ENCODE results near the gene SHISA6. TPM values are rescaled to one million over a fixed set of nuclear protein-coding genes. Genes with fewer than 3 reads are reported as not detected.

Gene SHISA6
- total and polyA plus RNA-seq, 5 donors from 2014 or later = not detected

GRCh38 chr17:11430751-11431150, 189.7 kb downstream of the SHISA6 start:
- no peak for ATAC-seq (ENCODE audit: low read depth in 2 of 2)

GRCh38 chr17:11438673-11439072, 197.7 kb downstream of the SHISA6 start:
- Mint-ChIP-seq H3K36me3 (no peaks in the 10 kb centered on the region), H3K4me1 (no peaks in the 10 kb centered on the region), H3K9me3 (peaks cover 0 to 12% (median 8%) of the 10 kb centered on the region in 7 donors), H3K4me3 (no peak overlapping the region), H3K27ac (no peak overlapping the region), H3K27me3 (no peaks in the 10 kb centered on the region)
- Histone ChIP-seq H3K9me3 (ENCODE audit: control insufficient read depth in 2 of 2, low read length in 2 of 2) (peaks cover 0 to 1% of the 10 kb centered on the region in 2 experiments), H3K27ac (ENCODE audit: insufficient read depth, low read length, poor library complexity, severe bottlenecking) (no peak overlapping the region), H3K4me3 (ENCODE audit: low read depth, low read length) (no peak overlapping the region), H3K36me3 (ENCODE audit: control insufficient read depth, insufficient read depth, low read length) (no peaks in the 10 kb centered on the region), H3K4me1 (ENCODE audit: control insufficient read depth, insufficient read depth, low read length, poor library complexity, severe bottlenecking) (no peaks in the 10 kb centered on the region), H3K27me3 (ENCODE audit: control insufficient read depth, insufficient read depth, low read length) (no peaks in the 10 kb centered on the region)
- no peak for ATAC-seq (ENCODE audit: low read depth in 2 of 2)
- no peak for DNase-seq

More at GRCh38 chr17:11430751-11431150, 189.7 kb downstream of the SHISA6 start:
- Histone ChIP-seq H3K9me3 (ENCODE audit: control insufficient read depth in 2 of 2, low read length in 2 of 2) (peaks cover 3 to 4% of the 10 kb centered on the region in 2 experiments), H3K4me3 (ENCODE audit: low read depth, low read length) (no peak overlapping the region), H3K27ac (ENCODE audit: insufficient read depth, low read length, poor library complexity, severe bottlenecking) (no peak overlapping the region), H3K27me3 (ENCODE audit: control insufficient read depth, insufficient read depth, low read length) (no peaks in the 10 kb centered on the region), H3K36me3 (ENCODE audit: control insufficient read depth, insufficient read depth, low read length) (no peaks in the 10 kb centered on the region), H3K4me1 (ENCODE audit: control insufficient read depth, insufficient read depth, low read length, poor library complexity, severe bottlenecking) (no peaks in the 10 kb centered on the region)
- no peaks in the 10 kb centered on the region for H3K27me3 Mint-ChIP-seq
- H3K27ac Mint-ChIP-seq = no peak overlapping the region
- H3K36me3 Mint-ChIP-seq = no peaks in the 10 kb centered on the region
- no peak for DNase-seq
- no peak overlapping the region for H3K4me3 Mint-ChIP-seq
- H3K9me3 Mint-ChIP-seq = peaks cover 0 to 13% (median 6%) of the 10 kb centered on the region in 7 donors
- no peaks in the 10 kb centered on the region for H3K4me1 Mint-ChIP-seq

- no peaks in the 10 kb centered on the region for H3K36me3 Mint-ChIP-seq
- H3K27ac Mint-ChIP-seq = no peak overlapping the region
Measured at GRCh38 chr17:11441004-11441403, 200.0 kb downstream of the SHISA6 start.

GRCh38 chr17:11446316-11446715, 205.3 kb downstream of the SHISA6 start:
- H3K9me3 ChIP-seq (ENCODE audit: control insufficient read depth in 2 of 2, low read length in 2 of 2) = no peaks in the 10 kb centered on the region
- Mint-ChIP-seq H3K27me3 (no peaks in the 10 kb centered on the region), H3K4me1 (no peaks in the 10 kb centered on the region), H3K9me3 (peaks cover 2 to 13% (median 4%) of the 10 kb centered on the region in 7 donors), H3K27ac (no peak overlapping the region), H3K36me3 (no peaks in the 10 kb centered on the region), H3K4me3 (no peak overlapping the region)
- no peaks in the 10 kb centered on the region for H3K4me1 ChIP-seq (ENCODE audit: control insufficient read depth, insufficient read depth, low read length, poor library complexity, severe bottlenecking)
- no peak for ATAC-seq (ENCODE audit: low read depth in 2 of 2)
- H3K4me3 ChIP-seq (ENCODE audit: low read depth, low read length) = no peak overlapping the region
- no peaks in the 10 kb centered on the region for H3K36me3 ChIP-seq (ENCODE audit: control insufficient read depth, insufficient read depth, low read length)
- DNase-seq = no peak
- H3K27me3 ChIP-seq (ENCODE audit: control insufficient read depth, insufficient read depth, low read length) = no peaks in the 10 kb centered on the region
- H3K27ac ChIP-seq (ENCODE audit: insufficient read depth, low read length, poor library complexity, severe bottlenecking) = no peak overlapping the region

More at GRCh38 chr17:11441004-11441403, 200.0 kb downstream of the SHISA6 start:
- Mint-ChIP-seq H3K4me3 (no peak overlapping the region), H3K4me1 (no peaks in the 10 kb centered on the region), H3K27me3 (no peaks in the 10 kb centered on the region), H3K9me3 (peaks cover 0 to 13% (median 8%) of the 10 kb centered on the region in 7 donors)
- no peak for DNase-seq
- no peak for ATAC-seq (ENCODE audit: low read depth in 2 of 2)
- H3K4me3 ChIP-seq (ENCODE audit: low read depth, low read length) = no peak overlapping the region
- H3K36me3 ChIP-seq (ENCODE audit: control insufficient read depth, insufficient read depth, low read length) = no peaks in the 10 kb centered on the region
- H3K27ac ChIP-seq (ENCODE audit: insufficient read depth, low read length, poor library complexity, severe bottlenecking) = no peak overlapping the region
- H3K9me3 ChIP-seq (ENCODE audit: control insufficient read depth in 2 of 2, low read length in 2 of 2) = no peaks in the 10 kb centered on the region
- H3K4me1 ChIP-seq (ENCODE audit: control insufficient read depth, insufficient read depth, low read length, poor library complexity, severe bottlenecking) = no peaks in the 10 kb centered on the region
- no peaks in the 10 kb centered on the region for H3K27me3 ChIP-seq (ENCODE audit: control insufficient read depth, insufficient read depth, low read length)

GRCh38 chr17:11454096-11454495, 213.1 kb downstream of the SHISA6 start:
- no peak for ATAC-seq (ENCODE audit: low read depth in 2 of 2)
- H3K27me3 Mint-ChIP-seq = no peaks in the 10 kb centered on the region
- peaks cover 0 to 11% (median 5%) of the 10 kb centered on the region in 7 donors for H3K9me3 Mint-ChIP-seq
- Histone ChIP-seq H3K4me3 (ENCODE audit: low read depth, low read length) (no peak overlapping the region), H3K9me3 (ENCODE audit: control insufficient read depth in 2 of 2, low read length in 2 of 2) (peaks cover 0 to 4% of the 10 kb centered on the region in 2 experiments), H3K4me1 (ENCODE audit: control insufficient read depth, insufficient read depth, low read length, poor library complexity, severe bottlenecking) (no peaks in the 10 kb centered on the region), H3K36me3 (ENCODE audit: control insufficient read depth, insufficient read depth, low read length) (no peaks in the 10 kb centered on the region), H3K27ac (ENCODE audit: insufficient read depth, low read length, poor library complexity, severe bottlenecking) (no peak overlapping the region), H3K27me3 (ENCODE audit: control insufficient read depth, insufficient read depth, low read length) (no peaks in the 10 kb centered on the region)
- no peak overlapping the region for H3K4me3 Mint-ChIP-seq
- H3K4me1 Mint-ChIP-seq = no peaks in the 10 kb centered on the region
- H3K36me3 Mint-ChIP-seq = no peaks in the 10 kb centered on the region
- H3K27ac Mint-ChIP-seq = no peak overlapping the region
- no peak for DNase-seq

GRCh38 chr17:11458279-11458678, 217.3 kb downstream of the SHISA6 start:
- H3K36me3 Mint-ChIP-seq = no peaks in the 10 kb centered on the region
- DNase-seq (no peak), ATAC-seq (ENCODE audit: low read depth in 2 of 2) (no peak)
- Histone ChIP-seq H3K27me3 (ENCODE audit: control insufficient read depth, insufficient read depth, low read length) (no peaks in the 10 kb centered on the region), H3K27ac (ENCODE audit: insufficient read depth, low read length, poor library complexity, severe bottlenecking) (no peak overlapping the region), H3K4me1 (ENCODE audit: control insufficient read depth, insufficient read depth, low read length, poor library complexity, severe bottlenecking) (no peaks in the 10 kb centered on the region), H3K9me3 (ENCODE audit: control insufficient read depth in 2 of 2, low read length in 2 of 2) (peaks cover 0 to 4% of the 10 kb centered on the region in 2 experiments), H3K36me3 (ENCODE audit: control insufficient read depth, insufficient read depth, low read length) (no peaks in the 10 kb centered on the region), H3K4me3 (ENCODE audit: low read depth, low read length) (no peak overlapping the region)
- H3K4me1 Mint-ChIP-seq = no peaks in the 10 kb centered on the region
- H3K4me3 Mint-ChIP-seq = no peak overlapping the region
- peaks cover 0 to 8% (median 3%) of the 10 kb centered on the region in 7 donors for H3K9me3 Mint-ChIP-seq
- H3K27ac Mint-ChIP-seq = peak overlapping the region in 1 of 3 donors; percentile 26
- no peaks in the 10 kb centered on the region for H3K27me3 Mint-ChIP-seq

GRCh38 chr17:11459861-11460331, 218.9 kb downstream of the SHISA6 start:
- Histone ChIP-seq H3K27me3 (ENCODE audit: control insufficient read depth, insufficient read depth, low read length) (no peaks in the 10 kb centered on the region), H3K4me3 (ENCODE audit: low read depth, low read length) (no peak overlapping the region), H3K4me1 (ENCODE audit: control insufficient read depth, insufficient read depth, low read length, poor library complexity, severe bottlenecking) (no peaks in the 10 kb centered on the region), H3K27ac (ENCODE audit: insufficient read depth, low read length, poor library complexity, severe bottlenecking) (no peak overlapping the region), H3K36me3 (ENCODE audit: control insufficient read depth, insufficient read depth, low read length) (no peaks in the 10 kb centered on the region), H3K9me3 (ENCODE audit: control insufficient read depth in 2 of 2, low read length in 2 of 2) (peaks cover 0 to 4% of the 10 kb centered on the region in 2 experiments)
- Mint-ChIP-seq H3K27ac (no peak overlapping the region), H3K9me3 (peaks cover 0 to 3% (median 2%) of the 10 kb centered on the region in 7 donors), H3K27me3 (no peaks in the 10 kb centered on the region), H3K36me3 (no peaks in the 10 kb centered on the region), H3K4me3 (no peak overlapping the region), H3K4me1 (no peaks in the 10 kb centered on the region)
- DNase-seq (no peak), ATAC-seq (ENCODE audit: low read depth in 2 of 2) (no peak)

GRCh38 chr17:11461993-11462548, 221.1 kb downstream of the SHISA6 start:
- no peak for ATAC-seq (ENCODE audit: low read depth in 2 of 2)
- Histone ChIP-seq H3K4me3 (ENCODE audit: low read depth, low read length) (no peak overlapping the region), H3K36me3 (ENCODE audit: control insufficient read depth, insufficient read depth, low read length) (no peaks in the 10 kb centered on the region), H3K27me3 (ENCODE audit: control insufficient read depth, insufficient read depth, low read length) (no peaks in the 10 kb centered on the region), H3K9me3 (ENCODE audit: control insufficient read depth in 2 of 2, low read length in 2 of 2) (no peaks in the 10 kb centered on the region), H3K27ac (ENCODE audit: insufficient read depth, low read length, poor library complexity, severe bottlenecking) (no peak overlapping the region), H3K4me1 (ENCODE audit: control insufficient read depth, insufficient read depth, low read length, poor library complexity, severe bottlenecking) (no peaks in the 10 kb centered on the region)
- H3K27me3 Mint-ChIP-seq = no peaks in the 10 kb centered on the region
- peaks cover 0 to 4% (median 2%) of the 10 kb centered on the region in 7 donors for H3K9me3 Mint-ChIP-seq
- no peak overlapping the region for H3K27ac Mint-ChIP-seq
- peak overlapping the region in 1 of 4 donors; percentile 40 for H3K4me3 Mint-ChIP-seq
- no peaks in the 10 kb centered on the region for H3K4me1 Mint-ChIP-seq
- no peaks in the 10 kb centered on the region for H3K36me3 Mint-ChIP-seq
- no peak for DNase-seq
